GM12891 (cell line): ENCODE results near the gene TLCD3A.

ENCODE experiments used
- PAX5 ChIP-seq: IDR thresholded peaks from 2 replicates; pipeline ENCODE4 v1.6.1; 2011; ENCODE audit warnings: low read length, moderate library complexity, mild to moderate bottlenecking; ENCODE audit not compliant: insufficient read depth, severe bottlenecking
- POLR2A ChIP-seq: IDR thresholded peaks from 2 replicates; pipeline ENCODE4 v1.6.1; 2011; ENCODE audit warnings: low read depth, low read length, control low read depth
- POLR2AphosphoS5 ChIP-seq: IDR thresholded peaks from 2 replicates; pipeline ENCODE4 v1.6.1; 2011; ENCODE audit warnings: low read depth, low read length, control low read depth
- POU2F2 ChIP-seq: IDR thresholded peaks from 2 replicates; pipeline ENCODE4 v1.6.1; 2011; ENCODE audit warnings: low read depth, mild to moderate bottlenecking, control low read depth, low read length, moderate library complexity
- SPI1 ChIP-seq: IDR thresholded peaks from 2 replicates; pipeline ENCODE4 v1.6.1; 2011; ENCODE audit warnings: low read depth, low read length, control low read depth
- TAF1 ChIP-seq: IDR thresholded peaks from 2 replicates; pipeline ENCODE4 v1.6.1; 2011; ENCODE audit warnings: low read depth, low read length, control low read depth

DNA sequence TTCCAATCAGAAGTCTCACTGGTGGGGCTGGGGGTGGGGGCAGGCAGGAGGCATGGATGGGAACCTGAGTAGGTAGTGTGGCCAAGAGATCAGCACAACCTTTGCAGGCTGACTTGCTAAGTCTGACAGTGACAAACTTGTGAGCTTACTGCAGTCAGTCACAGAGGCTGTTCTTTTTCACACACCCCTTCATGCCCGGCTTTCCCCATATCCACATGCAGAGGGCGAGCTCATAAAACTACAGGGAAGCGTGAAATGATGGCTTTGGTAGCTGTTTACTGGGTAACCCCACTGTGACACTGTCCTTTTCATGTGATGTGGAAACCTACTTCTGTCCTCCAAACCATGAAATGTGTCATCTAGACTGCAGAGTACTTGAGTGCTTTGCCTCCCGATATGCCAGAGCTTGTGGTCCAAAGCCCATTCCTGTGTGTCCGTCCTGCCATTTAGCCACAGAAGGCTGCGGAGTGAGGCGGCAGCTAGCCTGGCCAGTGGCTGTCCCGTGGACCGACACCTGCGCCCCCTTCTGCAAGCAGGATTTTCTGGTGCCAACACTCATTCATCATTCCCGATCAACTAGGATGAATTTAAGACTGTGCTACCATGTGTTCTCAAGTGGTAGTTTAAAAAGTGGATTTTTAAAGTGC is 9.9 kb downstream of the TLCD3A start:
- TF ChIP-seq POLR2AphosphoS5, result peak; percentile 44
- no peak for TF ChIP-seq TAF1
- TF ChIP-seq POLR2A, result no peak; the same call in 1 of the 2 replicates
- TF ChIP-seq PAX5, result no peak
- no peak for TF ChIP-seq SPI1
- no peak for TF ChIP-seq POU2F2
